Thoracic aorta (tissue), 2 donors: ENCODE results near the gene NCOA5. TPM values are rescaled to one million over a fixed set of nuclear protein-coding genes. Genes with fewer than 3 reads are reported as not detected.
"Not testable (repeated sequence)": the region's sequence is repeated elsewhere in the genome, so short reads cannot be mapped to it uniquely, and the experiment has no call there.

Experiments used
- ATAC-seq: fragments of 150-250 bp; one replicate; pipeline ENCODE4 v1.8.0; 2017; ENCODE audit warnings: low read depth; ENCODE audit not compliant: insufficient number of reproducible peaks, low FRiP score
- DNase-seq: peaks from one replicate; pipeline ENCODE4 v3.0.0-alpha.2; 2020; ENCODE audit warnings: low spot score
- H3K27ac ChIP-seq, 2 donors: fragments of 200-600 bp; sonication (generic); 1 replicate in 1 of 2; 2 replicates in 1 of 2; pipeline ENCODE4 v1.5.1; 2016; ENCODE audit warnings: mild to moderate bottlenecking in 2 of 2, moderate library complexity in 2 of 2
- H3K27me3 ChIP-seq: fragments of 200-600 bp; sonication (generic); replicated peaks from 2 replicates; pipeline ENCODE4 v1.6.0; 2016; ENCODE audit warnings: mild to moderate bottlenecking; ENCODE audit not compliant: insufficient read depth
- H3K36me3 ChIP-seq: fragments of 200-600 bp; sonication (generic); one replicate; pipeline ENCODE4 v1.5.1; 2016
- H3K4me1 ChIP-seq, 2 donors: fragments of 200-600 bp; sonication (generic); 1 replicate in 1 of 2; 2 replicates in 1 of 2; pipeline versions ENCODE4 v1.5.1 to v1.6.0; 2016; ENCODE audit warnings: low read depth in 2 of 2, mild to moderate bottlenecking in 1 of 2; ENCODE audit not compliant: control insufficient read depth in 1 of 2
- H3K4me3 ChIP-seq: fragments of 200-600 bp; sonication (generic); 2 replicates; pipeline ENCODE4 v1.5.1; 2016; ENCODE audit warnings: mild to moderate bottlenecking
- H3K9me3 ChIP-seq: fragments of 200-600 bp; sonication (generic); 2 replicates; pipeline ENCODE4 v1.5.1; 2016
- CTCF ChIP-seq: fragments of 200-600 bp; sonication (generic); IDR thresholded peaks from one replicate; pipeline ENCODE4 v1.5.1; 2019; ENCODE audit warnings: antibody characterized with exemption
- total RNA-seq, 2 donors: library from RNA; depleted of rRNA; stranded (reverse); fragments of >200 nt; gene quantifications; one replicate each; pipeline versions ENCODE4 v1.1.0 to v1.2.3, GENCODE V29; 2016

Gene NCOA5
- total RNA-seq, 2 donors from 2014 or later = 23.7 to 28.6 TPM

DNA sequence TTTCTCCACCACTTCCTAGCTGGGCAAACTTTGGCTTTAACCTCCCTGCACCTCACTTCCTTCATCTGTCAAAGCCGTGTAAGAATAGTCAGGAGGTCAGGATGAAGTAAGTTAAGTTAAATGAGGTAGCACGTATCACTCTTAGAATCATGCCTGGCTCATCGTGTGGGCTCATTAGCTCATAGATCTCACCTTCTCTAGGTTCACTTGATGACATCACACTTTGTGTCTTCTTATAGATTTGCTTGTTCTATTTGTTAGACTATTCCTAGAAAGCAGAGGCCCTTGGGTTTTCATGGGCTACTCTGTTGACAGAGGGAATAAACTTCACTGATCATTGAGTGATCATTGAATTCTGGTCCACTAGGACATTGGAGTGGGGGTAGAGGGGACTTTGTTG is 12.2 kb upstream of the NCOA5 start:
- Histone ChIP-seq H3K27ac (no peak overlapping the region), H3K36me3 (no peaks in the 10 kb centered on the region), H3K4me1 (no peaks in the 10 kb centered on the region), H3K4me3 (no peak overlapping the region), H3K9me3 (no peaks in the 10 kb centered on the region), H3K27me3 (no peaks in the 10 kb centered on the region)
- ATAC-seq = no peak
- no peak for TF ChIP-seq CTCF
- DNase-seq = no peak

DNA sequence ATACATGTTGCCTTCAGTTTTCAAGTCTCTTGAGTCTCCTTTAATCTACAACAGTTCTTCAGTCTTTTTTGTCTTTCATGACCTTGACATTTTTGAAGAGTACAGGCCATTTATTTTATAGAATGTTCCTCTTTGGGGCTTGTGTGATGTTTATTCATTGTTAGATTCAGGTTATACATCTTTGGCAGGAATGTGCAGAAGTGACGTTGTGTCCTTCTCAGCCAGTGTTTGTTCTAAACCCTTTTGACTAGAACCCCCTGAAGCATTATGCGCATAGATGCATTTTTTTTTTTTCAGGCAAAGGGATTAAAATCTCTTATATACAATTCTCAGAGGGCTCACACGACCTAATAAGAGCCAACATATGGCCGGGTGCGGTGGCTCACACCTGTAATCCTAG is 11.2 kb upstream of the NCOA5 start:
- no peaks in the 10 kb centered on the region for H3K36me3 ChIP-seq
- H3K27me3 ChIP-seq = no peaks in the 10 kb centered on the region
- DNase-seq = no peak
- ATAC-seq = no peak
- no peak overlapping the region for H3K4me3 ChIP-seq
- no peak for TF ChIP-seq CTCF
- H3K27ac ChIP-seq = no peak overlapping the region
- H3K9me3 ChIP-seq = no peaks in the 10 kb centered on the region
- H3K4me1 ChIP-seq = no peaks in the 10 kb centered on the region

DNA sequence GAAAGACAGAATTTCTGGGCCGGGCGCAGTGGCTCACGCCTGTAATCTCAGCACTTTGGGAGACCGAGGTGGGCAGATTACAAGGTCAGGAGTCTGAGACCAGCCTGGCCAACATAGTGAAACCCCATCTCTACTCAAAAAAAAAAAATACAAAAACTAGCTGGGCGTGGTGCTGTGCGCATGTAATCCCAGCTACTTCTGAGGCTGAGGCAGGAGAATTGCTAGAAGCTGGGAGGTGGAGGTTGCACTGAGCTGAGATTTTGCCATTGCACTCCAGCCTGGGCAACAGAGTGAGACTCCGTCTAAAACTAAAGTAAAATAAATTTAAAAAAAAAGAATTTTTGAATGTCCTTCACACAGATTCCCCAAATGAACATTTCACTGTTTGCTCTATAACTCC is 10.7 kb upstream of the NCOA5 start:
- not testable (repeated sequence) for ATAC-seq, H3K27ac ChIP-seq, H3K4me1 ChIP-seq, H3K4me3 ChIP-seq, DNase-seq, H3K27me3 ChIP-seq, H3K36me3 ChIP-seq, H3K9me3 ChIP-seq

DNA sequence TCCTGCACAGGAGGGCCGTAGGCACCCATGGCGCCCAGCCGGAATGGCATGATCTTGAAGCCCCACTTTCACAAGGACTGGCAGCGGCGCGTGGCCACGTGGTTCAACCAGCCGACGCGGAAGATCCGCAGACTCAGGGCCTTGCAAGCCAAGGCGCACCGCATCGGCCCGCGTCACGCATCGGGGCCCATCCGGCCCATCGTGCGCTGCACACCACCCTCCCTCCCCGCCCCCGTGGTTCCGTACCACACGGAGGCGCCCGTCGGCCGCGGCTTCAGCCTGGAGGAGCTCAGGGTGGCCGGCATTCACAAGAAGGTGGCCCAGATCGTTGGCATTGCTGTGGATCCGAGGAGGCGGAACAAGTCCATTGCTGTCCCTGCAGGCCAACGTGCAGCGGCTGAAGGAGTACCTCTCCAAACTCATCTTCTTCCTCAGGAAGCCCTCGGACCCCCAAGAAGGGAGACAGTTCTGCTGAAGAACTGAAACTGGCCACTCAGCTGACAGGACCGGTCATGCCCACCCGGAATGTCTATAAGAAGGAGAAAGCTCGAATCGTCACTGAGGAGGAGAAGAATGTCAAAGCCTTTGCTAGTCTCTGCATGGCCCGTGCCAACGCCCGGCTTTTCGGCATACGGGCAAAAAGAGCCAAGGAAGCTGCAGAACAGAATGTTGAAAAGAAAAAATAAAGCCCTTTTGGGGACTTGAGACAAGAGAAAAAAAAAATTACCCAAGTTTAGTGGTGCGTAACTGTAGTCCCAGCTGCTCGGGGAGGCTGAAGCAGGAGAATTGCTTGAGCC is 9.9 kb upstream of the NCOA5 start:
- no peaks in the 10 kb centered on the region for H3K4me1 ChIP-seq
- no peaks in the 10 kb centered on the region for H3K36me3 ChIP-seq
- ATAC-seq = no peak
- no peaks in the 10 kb centered on the region for H3K9me3 ChIP-seq
- no peak for DNase-seq
- no peak for TF ChIP-seq CTCF
- H3K27me3 ChIP-seq = no peaks in the 10 kb centered on the region
- H3K4me3 ChIP-seq = peak overlapping the region; percentile 50
- no peak overlapping the region for H3K27ac ChIP-seq

GRCh38 chr20:46093531-46093930 is 3.8 kb upstream of the NCOA5 start:
- DNase-seq (no peak), ATAC-seq (no peak)
- no peaks in the 10 kb centered on the region for H3K27me3 ChIP-seq
- TF ChIP-seq CTCF = no peak
- H3K36me3 ChIP-seq = no peaks in the 10 kb centered on the region
- no peak overlapping the region for H3K4me3 ChIP-seq
- no peak overlapping the region for H3K27ac ChIP-seq
- H3K4me1 ChIP-seq = peaks cover 0 to 11% of the 10 kb centered on the region in 2 donors
- H3K9me3 ChIP-seq = no peaks in the 10 kb centered on the region

GRCh38 chr20:46091622-46092535 is 2.1 kb upstream of the NCOA5 start:
- DNase-seq, H3K9me3 ChIP-seq, ATAC-seq, H3K27me3 ChIP-seq, H3K4me3 ChIP-seq, H3K36me3 ChIP-seq, H3K27ac ChIP-seq: not testable (repeated sequence)
- peaks cover 14 to 26% of the 10 kb centered on the region in 2 donors for H3K4me1 ChIP-seq
